A549 (cell line): ENCODE measurements around the gene PAN2. TPM values are rescaled to one million over a fixed set of nuclear protein-coding genes. Genes with fewer than 3 reads are reported as not detected.

Experiments
- ATAC-seq, 2 experiments: fragments of 200-7000 bp in 1 of 2; fragments of >200 bp in 1 of 2; cut with Nextera tagmentation in 1 of 2; cut with Tn5 transposase in 1 of 2; 3 replicates each; pipeline versions ENCODE4 v1.8.0 to v1.9.1; 2018 to 2020; ENCODE audit warnings: mild to moderate bottlenecking in 1 of 2, moderate library complexity in 1 of 2
- CTCF ChIA-PET: fragments of 300-600 bp; sonication (Branson Sonifier 250); formaldehyde crosslinking; extraction: SDS; loops from one replicate; lab custom pipeline; 2021; ENCODE audit warnings: antibody characterized with exemption, inconsistent platforms; lab: Yijun Ruan, JAX
- POLR2A ChIA-PET: fragments of 350-600 bp; formaldehyde crosslinking; extraction: SDS; loops from one replicate; lab custom pipeline; 2021; ENCODE audit warnings: antibody characterized with exemption, inconsistent platforms; lab: Yijun Ruan, JAX
- DNase-seq, 2 experiments: peaks; one replicate each; pipeline versions ENCODE4 v3.0.0 to v3.0.0-alpha.2; 2011 to 2016; ENCODE audit warnings: low read depth in 1 of 2, low spot score in 1 of 2
- FAIRE-seq: peaks from 2 replicates; lab custom pipeline; 2011; peaks lifted over from hg19 to GRCh38; lab: Jason Lieb, UNC
- H3K27ac ChIP-seq, 2 experiments: fragments of >200 bp; sonication (Bioruptor Twin); formaldehyde crosslinking; 3 replicates each; pipeline ENCODE4 v1.5.1; 2016 to 2017
- H3K4me1 ChIP-seq: fragments of >200 bp; sonication (Bioruptor Twin); formaldehyde crosslinking; 3 replicates; pipeline ENCODE4 v1.6.1; 2016
- H3K4me2 ChIP-seq: fragments of >200 bp; sonication (Bioruptor Twin); formaldehyde crosslinking; 3 replicates; pipeline ENCODE4 v1.6.1; 2016
- H3K4me3 ChIP-seq: fragments of >200 bp; sonication (Bioruptor Twin); formaldehyde crosslinking; 3 replicates; pipeline ENCODE4 v1.5.1; 2016
- H3K9me3 ChIP-seq: fragments of >200 bp; sonication (Bioruptor Twin); formaldehyde crosslinking; 3 replicates; pipeline ENCODE4 v1.6.1; 2016
- BCL3 ChIP-seq: fragments of >200 bp; sonication (Bioruptor Twin); formaldehyde crosslinking; IDR thresholded peaks from 3 replicates; pipeline ENCODE4 v1.6.1; 2016
- CBX2 ChIP-seq: fragments of 200-600 bp; sonication (generic); IDR thresholded peaks from 2 replicates; pipeline ENCODE4 v1.6.1; 2016; ENCODE audit warnings: low read depth, mild to moderate bottlenecking, borderline replicate concordance
- CEBPB ChIP-seq, 2 experiments: fragments of >200 bp in 1 of 2; sonication (Bioruptor Twin) in 1 of 2; formaldehyde crosslinking in 1 of 2; IDR thresholded peaks; 2 replicates each; pipeline ENCODE4 v1.6.1; 2012 to 2016
- CHD2 ChIP-seq: fragments of 150-350 bp; IDR thresholded peaks from 2 replicates; pipeline ENCODE4 v1.6.1; 2014; ENCODE audit warnings: low read length; ENCODE audit not compliant: partially characterized antibody
- CHD4 ChIP-seq: fragments of 200-600 bp; sonication (generic); IDR thresholded peaks from 2 replicates; pipeline ENCODE4 v1.6.1; 2016; ENCODE audit warnings: antibody characterized with exemption, mild to moderate bottlenecking, borderline replicate concordance
- CTCF ChIP-seq: fragments of >200 bp; sonication (Bioruptor Twin); formaldehyde crosslinking; IDR thresholded peaks from 3 replicates; pipeline ENCODE4 v1.5.1; 2016
- EHMT2 ChIP-seq: fragments of 200-600 bp; sonication (generic); IDR thresholded peaks from 2 replicates; pipeline ENCODE4 v1.6.1; 2016; ENCODE audit warnings: antibody characterized with exemption, low read depth, mild to moderate bottlenecking, moderate library complexity
- ELK1 ChIP-seq: fragments of 150-350 bp; IDR thresholded peaks from 2 replicates; pipeline ENCODE4 v1.6.1; 2014; ENCODE audit warnings: low read depth, mild to moderate bottlenecking, low read length
- EP300 ChIP-seq, 2 experiments: fragments of >200 bp; sonication (Bioruptor Twin); formaldehyde crosslinking; IDR thresholded peaks; 2 replicates in 1 of 2; 3 replicates in 1 of 2; pipeline ENCODE4 v1.6.1; 2016 to 2017
- FOSL2 ChIP-seq, 2 experiments: fragments of 450-650 bp in 1 of 2; fragments of >200 bp in 1 of 2; sonication (Bioruptor Twin) in 1 of 2; formaldehyde crosslinking; IDR thresholded peaks; 2 replicates each; pipeline versions ENCODE4 v1.5.0 to v1.6.1; 2016 to 2020; ENCODE audit warnings: mild to moderate bottlenecking in 1 of 2, moderate library complexity in 1 of 2
- KDM1A ChIP-seq: fragments of 200-600 bp; sonication (generic); IDR thresholded peaks from 2 replicates; pipeline ENCODE4 v1.6.1; 2016; ENCODE audit warnings: low read depth, mild to moderate bottlenecking
- NFE2L2 ChIP-seq: fragments of 150-350 bp; conservative IDR thresholded peaks from 2 replicates; pipeline ENCODE4 v1.6.1; 2014; ENCODE audit warnings: low read length
- PBX3 ChIP-seq: IDR thresholded peaks from 2 replicates; pipeline ENCODE4 v1.6.1; 2012
- POLR2A ChIP-seq: IDR thresholded peaks from 2 replicates; pipeline ENCODE4 v1.6.1; 2012; ENCODE audit warnings: mild to moderate bottlenecking, low read length
- POLR2AphosphoS2 ChIP-seq: conservative IDR thresholded peaks from 2 replicates; pipeline ENCODE4 v1.6.1; 2012; ENCODE audit warnings: low read length, improper control_type of control experiment, inconsistent platforms
- RARB ChIP-seq: fragments of 250-450 bp; sonication (Bioruptor Pico); IDR thresholded peaks from 2 replicates; pipeline ENCODE4 v1.8.0; 2021; ENCODE audit warnings: mild to moderate bottlenecking, moderate library complexity
- TFCP2L1 ChIP-seq: fragments of 250-450 bp; sonication (Bioruptor Pico); IDR thresholded peaks from 2 replicates; pipeline ENCODE4 v1.5.0; 2021; ENCODE audit warnings: mild to moderate bottlenecking
- WGBS: methylation state at CpG from one replicate; pipeline ENCODE4 v1.1.6; 2017; ENCODE audit errors: missing lambda C conversion rate; 5-methylcytosine and 5-hydroxymethylcytosine counted together
- polyA plus RNA-seq, 4 experiments: library from polyadenylated mRNA; depleted of rRNA in 3 of 4; stranded (reverse); fragments of >200 nt; fragmentation: RNase III in 1 of 4; extraction: RNeasy Plus Mini Kit Qiagen cat#74134 plus additional on column Dnase treatment in 1 of 4; gene quantifications; 2 replicates in 3 of 4; 3 replicates in 1 of 4; pipeline ENCODE4 v1.2.3, GENCODE V29; 2011 to 2017

Gene PAN2
- polyA plus RNA-seq, 2 of the 4 experiments (the other 2 are of a cell fraction): 30.0 to 66.8 TPM

- TF ChIP-seq BCL3 (no peak), EP300 (IDR thresholded peaks at IDR 0.05) (no peak), CBX2 (no peak), PBX3 (peak; percentile 82), NFE2L2 (no peak), KDM1A (no peak), POLR2AphosphoS2 (no peak), CHD4 (no peak), RARB (CRISPR knock-in tag) (no peak), CEBPB (IDR thresholded peaks at IDR 0.05) (no peak)
- TF ChIP-seq, all 56 proteins: peak for 12
These were observed 26.3 kb upstream of the PAN2 start, which contains the start of gene STAT2 (continued) for GRCh38 chr12:56359851-56360767.

GRCh38 chr12:56358836-56359532 lies 25.2 kb upstream of the PAN2 start:
- CTCF ChIA-PET: interaction anchor here (0.6 to 2.4 kb wide), 9 partner anchors 7 to 170 kb away, joined by 3 to 9 read pairs (median 4); partner anchors contain the start of genes CNPY2 and SMARCC2

More at GRCh38 chr12:56358836-56359532, 25.2 kb upstream of the PAN2 start:
- no peaks in the 10 kb centered on the region for H3K9me3 ChIP-seq
- 23% methylated on average over 1 of the region's 1 CpG for WGBS
- peak overlapping the region; percentile 75 to 89; a peak in 5 of 6 replicates for H3K27ac ChIP-seq
- FAIRE-seq (no peak), ATAC-seq (no peak), DNase-seq (no peak)
- TF ChIP-seq CEBPB (IDR thresholded peaks at IDR 0.05): no peak
- TF ChIP-seq CHD4: no peak
- no peak for TF ChIP-seq CHD2
- TF ChIP-seq ELK1: no peak
- TF ChIP-seq EHMT2: no peak
- TF ChIP-seq FOSL2 (IDR thresholded peaks at IDR 0.05): no peak
- TF ChIP-seq FOSL2 (CRISPR knock-in tag; IDR thresholded peaks at IDR 0.05): no peak
- no peak for TF ChIP-seq CTCF
- TF ChIP-seq NFE2L2: no peak
- no peak for TF ChIP-seq POLR2A
- TF ChIP-seq TFCP2L1 (CRISPR knock-in tag): no peak
- H3K4me2 ChIP-seq: peak overlapping the region; percentile 82
- POLR2A ChIA-PET: interaction anchor here (1.6 to 2.3 kb wide), 4 partner anchors 25 to 137 kb away, joined by 8 to 21 read pairs (median 12); partner anchors contain the start of genes PAN2, RNF41 and TIMELESS
- peak overlapping the region; percentile 75 for H3K4me3 ChIP-seq
- H3K4me1 ChIP-seq: peaks cover 8% of the 10 kb centered on the region
